ENCODE measurements around the gene CYP2D6.

Gene CYP2D6

GRCh38 chr22:42163515-42163914 is 32.9 kb upstream of the CYP2D6 start:
- TF ChIP-seq CTCF (IDR thresholded peaks at IDR 0.05), result no peak

GRCh38 chr22:42162728-42163489 is 32.3 kb upstream of the CYP2D6 start:
- TF ChIP-seq CTCF (IDR thresholded peaks at IDR 0.05), result no peak

- TF ChIP-seq CTCF (IDR thresholded peaks at IDR 0.05), result no peak
Observed at GRCh38 chr22:42160830-42161696, 30.5 kb upstream of the CYP2D6 start.

- TF ChIP-seq CTCF (IDR thresholded peaks at IDR 0.05), result no peak
Observed at GRCh38 chr22:42160251-42160650, 29.6 kb upstream of the CYP2D6 start.

- no peak for TF ChIP-seq CTCF (IDR thresholded peaks at IDR 0.05)
Observed at GRCh38 chr22:42158456-42159132, 28.0 kb upstream of the CYP2D6 start.

- no peak for TF ChIP-seq CTCF (IDR thresholded peaks at IDR 0.05)
Observed at GRCh38 chr22:42156598-42156997, 26.0 kb upstream of the CYP2D6 start.

GRCh38 chr22:42156121-42156520 is 25.5 kb upstream of the CYP2D6 start:
- no peak for TF ChIP-seq CTCF (IDR thresholded peaks at IDR 0.05)

All from LNCAP (cell line).